ENCODE data around the gene MOB1A. TPM values are rescaled to one million over a fixed set of nuclear protein-coding genes. Genes with fewer than 3 reads are reported as not detected.

Gene MOB1A
- total and polyA plus RNA-seq, 10 of the 15 experiments (the other 5 are each of a cell fraction or from before 2014, with no cell fraction given) = 41.2 to 232 (median 172) TPM

- TF ChIP-seq BCLAF1 (IDR thresholded peaks at IDR 0.05) (no peak), TCF7 (IDR thresholded peaks at IDR 0.05; ENCODE audit: borderline replicate concordance) (no peak; the same call in 1 of the 2 replicates), POU2F2 (IDR thresholded peaks at IDR 0.05; ENCODE audit: borderline replicate concordance, low read depth, low read length) (peak; percentile 66; the same call in 1 of the 3 replicates), STAT1 (conservative IDR thresholded peaks at IDR 0.05) (0 out of 2 replicates have a peak, but pooled peaks have one; percentile 65), ATF2 (IDR thresholded peaks at IDR 0.05; ENCODE audit: low read length) (no peak), SMARCA5 (IDR thresholded peaks at IDR 0.05) (no peak), RAD51 (IDR thresholded peaks at IDR 0.05) (no peak), RB1 (IDR thresholded peaks at IDR 0.05; ENCODE audit: borderline replicate concordance) (no peak), MXI1 (IDR thresholded peaks at IDR 0.05; ENCODE audit: low read depth, low read length) (peak; percentile 59; the same call in 1 of the 2 replicates), RFX5 (IDR thresholded peaks at IDR 0.05; ENCODE audit: low read depth, low read length) (no peak), SUPT20H (IDR thresholded peaks at IDR 0.05; ENCODE audit: borderline replicate concordance, control insufficient read depth, low read depth, low read length) (no peak), HDGF (IDR thresholded peaks at IDR 0.05) (peak; percentile 58; the same call in 1 of the 2 replicates), CHD1 (IDR thresholded peaks at IDR 0.05; ENCODE audit: low read depth, low read length) (0 out of 2 replicates have a peak, but pooled peaks have one; percentile 27), LARP7 (IDR thresholded peaks at IDR 0.05) (no peak; the same call in none of the 2 replicates)
- TF ChIP-seq, protein P1, sequence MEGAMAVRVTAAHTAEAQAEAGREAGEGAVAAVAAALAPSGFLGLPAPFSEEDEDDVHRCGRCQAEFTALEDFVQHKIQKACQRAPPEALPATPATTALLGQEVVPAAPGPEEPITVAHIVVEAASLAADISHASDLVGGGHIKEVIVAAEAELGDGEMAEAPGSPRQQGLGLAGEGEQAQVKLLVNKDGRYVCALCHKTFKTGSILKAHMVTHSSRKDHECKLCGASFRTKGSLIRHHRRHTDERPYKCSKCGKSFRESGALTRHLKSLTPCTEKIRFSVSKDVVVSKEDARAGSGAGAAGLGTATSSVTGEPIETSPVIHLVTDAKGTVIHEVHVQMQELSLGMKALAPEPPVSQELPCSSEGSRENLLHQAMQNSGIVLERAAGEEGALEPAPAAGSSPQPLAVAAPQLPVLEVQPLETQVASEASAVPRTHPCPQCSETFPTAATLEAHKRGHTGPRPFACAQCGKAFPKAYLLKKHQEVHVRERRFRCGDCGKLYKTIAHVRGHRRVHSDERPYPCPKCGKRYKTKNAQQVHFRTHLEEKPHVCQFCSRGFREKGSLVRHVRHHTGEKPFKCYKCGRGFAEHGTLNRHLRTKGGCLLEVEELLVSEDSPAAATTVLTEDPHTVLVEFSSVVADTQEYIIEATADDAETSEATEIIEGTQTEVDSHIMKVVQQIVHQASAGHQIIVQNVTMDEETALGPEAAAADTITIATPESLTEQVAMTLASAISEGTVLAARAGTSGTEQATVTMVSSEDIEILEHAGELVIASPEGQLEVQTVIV (IDR thresholded peaks at IDR 0.05; ENCODE audit: borderline replicate concordance, partially characterized antibody) = no peak
- TF ChIP-seq, protein P2, sequence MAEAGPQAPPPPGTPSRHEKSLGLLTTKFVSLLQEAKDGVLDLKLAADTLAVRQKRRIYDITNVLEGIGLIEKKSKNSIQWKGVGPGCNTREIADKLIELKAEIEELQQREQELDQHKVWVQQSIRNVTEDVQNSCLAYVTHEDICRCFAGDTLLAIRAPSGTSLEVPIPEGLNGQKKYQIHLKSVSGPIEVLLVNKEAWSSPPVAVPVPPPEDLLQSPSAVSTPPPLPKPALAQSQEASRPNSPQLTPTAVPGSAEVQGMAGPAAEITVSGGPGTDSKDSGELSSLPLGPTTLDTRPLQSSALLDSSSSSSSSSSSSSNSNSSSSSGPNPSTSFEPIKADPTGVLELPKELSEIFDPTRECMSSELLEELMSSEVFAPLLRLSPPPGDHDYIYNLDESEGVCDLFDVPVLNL (IDR thresholded peaks at IDR 0.05; ENCODE audit: low read depth, low read length) = no peak; the same call in 1 of the 2 replicates
- TF ChIP-seq, protein P3, sequence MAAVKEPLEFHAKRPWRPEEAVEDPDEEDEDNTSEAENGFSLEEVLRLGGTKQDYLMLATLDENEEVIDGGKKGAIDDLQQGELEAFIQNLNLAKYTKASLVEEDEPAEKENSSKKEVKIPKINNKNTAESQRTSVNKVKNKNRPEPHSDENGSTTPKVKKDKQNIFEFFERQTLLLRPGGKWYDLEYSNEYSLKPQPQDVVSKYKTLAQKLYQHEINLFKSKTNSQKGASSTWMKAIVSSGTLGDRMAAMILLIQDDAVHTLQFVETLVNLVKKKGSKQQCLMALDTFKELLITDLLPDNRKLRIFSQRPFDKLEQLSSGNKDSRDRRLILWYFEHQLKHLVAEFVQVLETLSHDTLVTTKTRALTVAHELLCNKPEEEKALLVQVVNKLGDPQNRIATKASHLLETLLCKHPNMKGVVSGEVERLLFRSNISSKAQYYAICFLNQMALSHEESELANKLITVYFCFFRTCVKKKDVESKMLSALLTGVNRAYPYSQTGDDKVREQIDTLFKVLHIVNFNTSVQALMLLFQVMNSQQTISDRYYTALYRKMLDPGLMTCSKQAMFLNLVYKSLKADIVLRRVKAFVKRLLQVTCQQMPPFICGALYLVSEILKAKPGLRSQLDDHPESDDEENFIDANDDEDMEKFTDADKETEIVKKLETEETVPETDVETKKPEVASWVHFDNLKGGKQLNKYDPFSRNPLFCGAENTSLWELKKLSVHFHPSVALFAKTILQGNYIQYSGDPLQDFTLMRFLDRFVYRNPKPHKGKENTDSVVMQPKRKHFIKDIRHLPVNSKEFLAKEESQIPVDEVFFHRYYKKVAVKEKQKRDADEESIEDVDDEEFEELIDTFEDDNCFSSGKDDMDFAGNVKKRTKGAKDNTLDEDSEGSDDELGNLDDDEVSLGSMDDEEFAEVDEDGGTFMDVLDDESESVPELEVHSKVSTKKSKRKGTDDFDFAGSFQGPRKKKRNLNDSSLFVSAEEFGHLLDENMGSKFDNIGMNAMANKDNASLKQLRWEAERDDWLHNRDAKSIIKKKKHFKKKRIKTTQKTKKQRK (IDR thresholded peaks at IDR 0.05; ENCODE audit: low read depth, low read length) = no peak
These were observed at the start of gene MOB1A (continued) for GRCh38 chr2:74178211-74179062.

Measured in GM12878 (cell line).